Ascending aorta (tissue), 2 donors: ENCODE data around the gene GRIK2. TPM values are rescaled to one million over a fixed set of nuclear protein-coding genes. Genes with fewer than 3 reads are reported as not detected.

ENCODE experiments used
- DNase-seq, 2 donors: peaks; one replicate each; pipeline ENCODE4 v3.0.0-alpha.2; 2019; ENCODE audit warnings: low spot score in 2 of 2
- H3K27ac ChIP-seq, 2 donors: fragments of 200-600 bp; sonication (generic); one replicate each; pipeline ENCODE4 v1.5.1; 2016 to 2017; ENCODE audit warnings: mild to moderate bottlenecking in 1 of 2
- H3K27me3 ChIP-seq: fragments of 200-600 bp; sonication (generic); one replicate; pipeline ENCODE4 v1.5.1; 2017
- H3K36me3 ChIP-seq, 2 donors: fragments of 200-600 bp; sonication (generic); one replicate each; pipeline ENCODE4 v1.5.1; 2016
- H3K4me1 ChIP-seq, 2 donors: fragments of 200-600 bp; sonication (generic); one replicate each; pipeline ENCODE4 v1.5.1; 2016 to 2017; ENCODE audit warnings: mild to moderate bottlenecking in 1 of 2
- H3K4me3 ChIP-seq, 2 donors: fragments of 200-600 bp; sonication (generic); one replicate each; pipeline ENCODE4 v1.5.1; 2016 to 2017; ENCODE audit warnings: mild to moderate bottlenecking in 1 of 2
- H3K9me3 ChIP-seq, 2 donors: fragments of 200-600 bp; sonication (generic); one replicate each; pipeline ENCODE4 v1.5.1; 2016
- intact Hi-C: fragments of 100-400 bp; cut with DNase I; formaldehyde crosslinking; loops from one replicate; pipeline ENCODE4 v1.15.1; 2023
- total RNA-seq: library from RNA; depleted of rRNA; stranded (reverse); fragments of >200 nt; gene quantifications from one replicate; pipeline ENCODE4 v1.1.0, GENCODE V29; 2016
- TF ChIP-seq, protein P1 (sequence below), 3 experiments: fragments of 200-600 bp in 2 of 3; fragments of 450-650 bp in 1 of 3; sonication (generic) in 2 of 3; IDR thresholded peaks; one replicate each; pipeline ENCODE4 v1.5.1; 2016 to 2019; ENCODE audit warnings: antibody characterized with exemption in 3 of 3, mild to moderate bottlenecking in 1 of 3, moderate library complexity in 1 of 3

GRIK2 gene
- total RNA-seq, 1 donor from 2014 or later: not detected

GRCh38 chr6:101541894-101542293, 148.4 kb downstream of the GRIK2 start:
- DNase-seq: no peak
- H3K27ac ChIP-seq: no peak overlapping the region
- no peaks in the 10 kb centered on the region for H3K9me3 ChIP-seq
- intact Hi-C loops: no loop called here
- TF ChIP-seq, protein P1, sequence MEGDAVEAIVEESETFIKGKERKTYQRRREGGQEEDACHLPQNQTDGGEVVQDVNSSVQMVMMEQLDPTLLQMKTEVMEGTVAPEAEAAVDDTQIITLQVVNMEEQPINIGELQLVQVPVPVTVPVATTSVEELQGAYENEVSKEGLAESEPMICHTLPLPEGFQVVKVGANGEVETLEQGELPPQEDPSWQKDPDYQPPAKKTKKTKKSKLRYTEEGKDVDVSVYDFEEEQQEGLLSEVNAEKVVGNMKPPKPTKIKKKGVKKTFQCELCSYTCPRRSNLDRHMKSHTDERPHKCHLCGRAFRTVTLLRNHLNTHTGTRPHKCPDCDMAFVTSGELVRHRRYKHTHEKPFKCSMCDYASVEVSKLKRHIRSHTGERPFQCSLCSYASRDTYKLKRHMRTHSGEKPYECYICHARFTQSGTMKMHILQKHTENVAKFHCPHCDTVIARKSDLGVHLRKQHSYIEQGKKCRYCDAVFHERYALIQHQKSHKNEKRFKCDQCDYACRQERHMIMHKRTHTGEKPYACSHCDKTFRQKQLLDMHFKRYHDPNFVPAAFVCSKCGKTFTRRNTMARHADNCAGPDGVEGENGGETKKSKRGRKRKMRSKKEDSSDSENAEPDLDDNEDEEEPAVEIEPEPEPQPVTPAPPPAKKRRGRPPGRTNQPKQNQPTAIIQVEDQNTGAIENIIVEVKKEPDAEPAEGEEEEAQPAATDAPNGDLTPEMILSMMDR (IDR thresholded peaks at IDR 0.05): no peak
- no peaks in the 10 kb centered on the region for H3K36me3 ChIP-seq
- no peak overlapping the region for H3K4me3 ChIP-seq
- no peaks in the 10 kb centered on the region for H3K27me3 ChIP-seq
- H3K4me1 ChIP-seq: no peaks in the 10 kb centered on the region

DNA sequence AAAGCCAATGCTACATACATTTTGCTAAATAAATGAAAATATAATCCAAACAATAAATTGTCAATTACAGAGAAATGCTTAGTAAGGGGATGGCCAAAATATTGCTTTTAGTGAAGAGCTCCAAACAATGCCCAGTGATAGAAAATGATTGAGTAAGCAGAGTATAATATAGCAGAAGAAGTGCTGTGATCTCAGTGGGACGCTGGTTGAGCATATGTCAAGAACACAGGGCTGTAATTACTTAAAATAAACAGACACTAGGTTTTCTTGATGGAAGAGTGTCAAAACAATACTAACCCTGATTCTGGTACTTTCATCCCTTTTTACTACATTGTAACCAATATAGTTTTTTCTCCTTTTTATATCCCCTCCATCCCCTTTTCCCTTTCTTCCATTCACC, 150.3 kb downstream of the GRIK2 start:
- Histone ChIP-seq H3K36me3 (no peaks in the 10 kb centered on the region), H3K27ac (no peak overlapping the region), H3K27me3 (no peaks in the 10 kb centered on the region), H3K9me3 (no peaks in the 10 kb centered on the region), H3K4me1 (no peaks in the 10 kb centered on the region), H3K4me3 (no peak overlapping the region)
- intact Hi-C loops: no loop called here
- DNase-seq: no peak
- TF ChIP-seq, protein P1 (IDR thresholded peaks at IDR 0.05): no peak

- TF ChIP-seq, protein P1 (IDR thresholded peaks at IDR 0.05): no peak
- Histone ChIP-seq H3K9me3 (no peaks in the 10 kb centered on the region), H3K4me1 (no peaks in the 10 kb centered on the region), H3K4me3 (no peak overlapping the region), H3K27me3 (no peaks in the 10 kb centered on the region), H3K36me3 (no peaks in the 10 kb centered on the region), H3K27ac (no peak overlapping the region)
- no peak for DNase-seq
- intact Hi-C loops: no loop called here
Observed at GRCh38 chr6:101544286-101544685, 150.8 kb downstream of the GRIK2 start.

GRCh38 chr6:101545191-101545590, 151.7 kb downstream of the GRIK2 start:
- Histone ChIP-seq H3K4me3 (no peak overlapping the region), H3K27ac (no peak overlapping the region), H3K4me1 (no peaks in the 10 kb centered on the region), H3K27me3 (no peaks in the 10 kb centered on the region), H3K9me3 (no peaks in the 10 kb centered on the region), H3K36me3 (no peaks in the 10 kb centered on the region)
- intact Hi-C loops: no loop called here
- no peak for DNase-seq
- TF ChIP-seq, protein P1 (IDR thresholded peaks at IDR 0.05): no peak

DNA sequence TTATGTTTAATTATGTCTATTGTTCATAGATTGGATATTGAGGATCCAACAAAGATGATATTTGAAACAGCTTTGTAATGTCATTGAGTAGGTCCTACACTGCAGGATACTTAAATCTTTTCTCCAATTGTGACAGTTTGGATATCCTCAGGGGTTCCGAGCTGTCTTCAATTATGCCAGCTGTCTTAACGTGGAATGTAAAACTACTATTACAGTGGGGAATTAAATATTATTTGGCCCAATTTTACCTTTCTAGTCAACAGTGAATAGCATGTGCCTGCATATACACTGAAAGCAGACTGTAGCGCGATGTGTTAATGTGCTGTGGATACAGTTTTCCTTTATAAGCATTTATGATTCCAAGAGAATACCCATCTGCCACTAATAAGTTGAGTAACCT, 156.9 kb downstream of the GRIK2 start:
- TF ChIP-seq, protein P1 (IDR thresholded peaks at IDR 0.05): no peak
- no peak for DNase-seq
- no peaks in the 10 kb centered on the region for H3K4me1 ChIP-seq
- no peaks in the 10 kb centered on the region for H3K36me3 ChIP-seq
- H3K9me3 ChIP-seq: no peaks in the 10 kb centered on the region
- H3K27me3 ChIP-seq: no peaks in the 10 kb centered on the region
- no peak overlapping the region for H3K27ac ChIP-seq
- H3K4me3 ChIP-seq: no peak overlapping the region
- intact Hi-C loops: no loop called here

DNA sequence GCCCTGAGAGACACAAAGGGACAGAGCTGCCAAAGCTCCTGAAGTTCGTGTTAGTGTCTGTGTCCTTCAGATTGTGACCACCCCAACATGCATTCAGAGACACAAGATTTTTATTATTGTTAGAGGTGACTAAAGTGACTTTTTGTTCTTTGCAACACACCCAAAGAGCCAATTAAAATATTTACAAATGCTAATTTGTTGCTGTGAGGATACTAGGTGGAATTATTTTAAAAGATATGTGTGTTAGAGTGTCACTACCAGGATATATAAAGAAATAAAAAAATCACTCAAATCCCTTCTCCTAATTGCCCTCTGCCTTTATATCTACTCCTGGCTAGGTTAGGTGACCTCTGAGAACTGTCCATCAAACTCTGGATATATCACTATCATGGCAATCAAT, 160.7 kb downstream of the GRIK2 start:
- Histone ChIP-seq H3K27ac (no peak overlapping the region), H3K4me1 (no peaks in the 10 kb centered on the region), H3K27me3 (no peaks in the 10 kb centered on the region), H3K4me3 (no peak overlapping the region), H3K9me3 (no peaks in the 10 kb centered on the region), H3K36me3 (no peaks in the 10 kb centered on the region)
- DNase-seq: no peak
- intact Hi-C loops: no loop called here
- TF ChIP-seq, protein P1 (IDR thresholded peaks at IDR 0.05): no peak
